Mesodermal cell (in vitro differentiated cells): Measurements from ENCODE around the gene COL4A3.
A peak's percentile ranks its signal among the peaks of the same experiment; 100 is the strongest.

Source experiments
- H3K27ac ChIP-seq: 2 replicates; pipeline ENCODE4 v1.7.0; 2013; ENCODE audit warnings: mild to moderate bottlenecking, low read depth, low read length, moderate library complexity; ENCODE audit not compliant: severe bottlenecking
- H3K36me3 ChIP-seq: 2 replicates; pipeline ENCODE4 v1.7.1; 2013; ENCODE audit warnings: mild to moderate bottlenecking, low read length, moderate library complexity; ENCODE audit not compliant: control insufficient read depth, insufficient read depth
- H3K4me1 ChIP-seq: one replicate; pipeline ENCODE4 v1.7.1; 2013; ENCODE audit warnings: mild to moderate bottlenecking, low read length; ENCODE audit not compliant: insufficient read depth, control insufficient read depth, poor library complexity, severe bottlenecking
- H3K4me3 ChIP-seq: 2 replicates; pipeline ENCODE4 v1.7.0; 2013; ENCODE audit warnings: low read length, control low read depth, mild to moderate bottlenecking; ENCODE audit not compliant: insufficient read depth, poor library complexity, severe bottlenecking; ENCODE audit errors: extremely low read depth
- H3K9me3 ChIP-seq: 2 replicates; pipeline ENCODE4 v1.7.1; 2013; ENCODE audit warnings: mild to moderate bottlenecking, low read length, moderate library complexity; ENCODE audit not compliant: control insufficient read depth
- WGBS, 2 experiments: methylation state at CpG; one replicate each; pipeline ENCODE4 v1.1.5; 2013; ENCODE audit warnings: missing lambda C conversion rate in 2 of 2; ENCODE audit not compliant: insufficient coverage in 2 of 2; 5-methylcytosine and 5-hydroxymethylcytosine counted together

The COL4A3 gene

GRCh38 chr2:227320305-227321094 is 156.1 kb downstream of the COL4A3 start:
- Histone ChIP-seq H3K4me3 (no peak overlapping the region), H3K27ac (no peak overlapping the region), H3K4me1 (no peaks in the 10 kb centered on the region), H3K36me3 (no peaks in the 10 kb centered on the region), H3K9me3 (peaks cover 24% of the 10 kb centered on the region)
- 88 to 93% methylated on average over 26 to 33 of the region's 33 CpGs for WGBS, 2 experiments

DNA sequence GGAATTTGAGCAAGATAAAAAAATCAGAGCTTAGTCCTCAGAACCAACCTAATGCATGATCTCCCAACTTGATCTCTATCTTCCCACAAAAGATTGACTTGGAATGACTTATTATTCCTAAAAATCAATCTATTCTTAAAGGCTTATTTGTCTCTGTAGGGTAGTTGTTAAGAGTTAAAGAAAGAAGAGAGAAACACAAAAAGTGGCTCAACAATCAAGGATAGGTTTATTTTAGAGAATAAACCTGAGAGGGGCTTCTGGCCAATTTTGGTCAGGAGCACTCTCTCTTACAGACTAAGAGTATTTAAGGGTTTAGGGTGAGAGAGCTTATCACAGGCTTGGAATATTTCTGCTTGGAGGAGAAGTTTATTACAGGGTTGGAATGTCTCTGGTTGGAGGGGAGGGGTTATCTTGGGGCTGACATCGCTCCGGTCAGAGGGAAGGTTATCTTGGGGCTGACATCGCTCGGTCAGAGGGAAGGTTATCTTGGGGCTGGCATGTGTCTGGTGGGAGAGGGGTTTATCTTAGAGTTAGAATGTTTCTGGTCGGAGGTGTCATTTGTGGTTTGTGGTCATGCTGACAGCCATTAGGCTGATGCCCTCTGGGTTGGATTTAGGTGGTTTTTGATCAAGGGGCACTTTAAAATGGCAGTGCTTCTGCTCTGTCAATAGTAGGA is 158.2 kb downstream of the COL4A3 start:
- peaks cover 24% of the 10 kb centered on the region for H3K9me3 ChIP-seq
- no peak overlapping the region for H3K27ac ChIP-seq
- no peak overlapping the region for H3K4me3 ChIP-seq
- H3K36me3 ChIP-seq = no peaks in the 10 kb centered on the region
- H3K4me1 ChIP-seq = peaks cover 8% of the 10 kb centered on the region
- 90 to 95% methylated on average over 4 to 5 of the region's 5 CpGs for WGBS, 2 experiments

- H3K4me1 ChIP-seq = peaks cover 8% of the 10 kb centered on the region
- H3K27ac ChIP-seq = no peak overlapping the region
- no peak overlapping the region for H3K4me3 ChIP-seq
- H3K36me3 ChIP-seq = no peaks in the 10 kb centered on the region
- WGBS, 2 experiments = 88 to 100% methylated on average over 1 of the region's 4 CpGs
- H3K9me3 ChIP-seq = peaks cover 24% of the 10 kb centered on the region
Measured at GRCh38 chr2:227323818-227324217, 159.4 kb downstream of the COL4A3 start.

GRCh38 chr2:227324642-227324994 is 160.2 kb downstream of the COL4A3 start:
- 17 to 52% methylated on average over 3 to 4 of the region's 6 CpGs for WGBS, 2 experiments
- Histone ChIP-seq H3K36me3 (no peaks in the 10 kb centered on the region), H3K9me3 (peaks cover 24% of the 10 kb centered on the region), H3K4me3 (peak overlapping the region; percentile 80), H3K27ac (peak overlapping the region; percentile 11), H3K4me1 (peaks cover 8% of the 10 kb centered on the region)

DNA sequence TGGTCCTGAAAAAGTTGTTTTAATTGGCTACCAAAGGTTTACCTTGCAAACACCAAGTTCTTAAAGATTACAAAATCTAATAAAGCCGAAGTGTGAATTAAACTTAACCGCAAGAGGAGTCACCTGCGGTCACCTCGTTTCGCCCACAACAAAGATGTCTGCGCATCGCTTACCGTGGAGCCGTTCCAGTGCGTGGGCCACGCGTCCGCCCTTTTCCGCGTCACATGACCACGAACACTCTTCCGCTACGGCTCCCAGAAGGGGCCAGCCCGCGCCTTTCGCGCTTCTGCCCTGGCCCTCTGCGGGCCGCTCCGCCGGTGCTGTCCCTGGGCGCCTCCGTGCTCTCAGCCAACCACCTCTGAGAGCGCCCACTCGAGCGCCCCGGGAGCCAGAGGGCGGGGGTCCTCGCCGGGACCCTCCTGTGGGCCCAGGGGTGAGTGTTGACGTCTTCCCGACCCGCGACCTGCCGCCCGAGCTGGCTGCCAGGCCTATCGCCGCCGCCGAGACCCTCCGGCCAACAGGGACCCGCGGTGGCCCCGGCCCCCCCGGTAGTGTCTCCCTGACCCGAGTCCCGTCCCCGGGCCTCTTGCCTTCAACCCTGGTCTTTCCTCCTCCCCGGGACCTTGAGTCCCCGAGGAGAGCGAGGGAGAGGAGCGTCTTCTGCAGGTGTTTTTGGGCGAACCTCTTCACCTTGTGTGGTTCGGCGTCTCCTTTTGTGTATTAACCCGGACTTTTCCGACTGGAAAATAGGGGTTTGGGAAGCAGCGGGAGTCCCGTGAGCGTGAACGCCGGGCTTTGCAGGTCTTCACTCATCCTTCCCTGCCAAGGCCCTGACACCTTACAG is 160.8 kb downstream of the COL4A3 start, which contains the start of gene MFF:
Gene MFF, plus strand, starts transcription at position 257 of the 844 bp plus-strand sequence. CDS start 5,415 bp downstream, outside the sequence.
- WGBS, 2 experiments = 0 to 1% methylated on average over 52 to 57 of the region's 67 CpGs
- H3K4me1 ChIP-seq = peaks cover 8% of the 10 kb centered on the region
- H3K4me3 ChIP-seq = peak within 1 kb of the TSS; percentile 80
- H3K9me3 ChIP-seq = peaks cover 21% of the 10 kb centered on the region
- peaks cover under 1% of the 10 kb centered on the region for H3K36me3 ChIP-seq
- peak within 1 kb of the TSS; percentile 78 for H3K27ac ChIP-seq

- 0 to 2% methylated on average over 7 to 8 of the region's 13 CpGs for WGBS, 2 experiments
- Histone ChIP-seq H3K4me1 (peaks cover 8% of the 10 kb centered on the region), H3K27ac (peak overlapping the region; percentile 78), H3K36me3 (peaks cover 6% of the 10 kb centered on the region), H3K9me3 (peaks cover 15% of the 10 kb centered on the region), H3K4me3 (peak overlapping the region; percentile 80)
Measured at GRCh38 chr2:227325839-227326195, 161.4 kb downstream of the COL4A3 start.

GRCh38 chr2:227326783-227327182 is 162.4 kb downstream of the COL4A3 start:
- Histone ChIP-seq H3K9me3 (peaks cover 10% of the 10 kb centered on the region), H3K4me1 (peaks cover 8% of the 10 kb centered on the region), H3K4me3 (peak overlapping the region; percentile 80), H3K36me3 (peaks cover 14% of the 10 kb centered on the region), H3K27ac (no peak overlapping the region)
- WGBS, 2 experiments = 84 to 93% methylated on average over 4 of the region's 6 CpGs

DNA sequence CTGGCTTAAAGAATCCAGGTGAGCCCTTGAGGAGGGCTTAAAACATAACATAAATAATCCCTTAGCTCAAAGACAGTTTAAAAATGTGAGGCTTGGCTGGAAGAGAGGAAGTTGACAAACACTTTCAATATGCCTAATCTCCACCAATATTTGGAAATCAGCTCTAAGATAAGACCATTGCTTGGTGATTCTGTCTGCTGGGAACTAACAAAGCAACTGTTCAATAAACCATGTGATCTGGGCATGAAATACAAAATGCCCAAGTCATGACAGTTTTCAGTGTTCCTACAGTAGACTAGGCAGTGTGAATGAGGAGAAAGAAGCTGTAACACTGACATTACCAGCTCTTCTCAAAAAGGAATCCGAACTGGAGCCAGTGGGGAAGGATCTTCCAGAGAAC is 171.3 kb downstream of the COL4A3 start:
- Histone ChIP-seq H3K9me3 (no peaks in the 10 kb centered on the region), H3K4me3 (no peak overlapping the region), H3K36me3 (peaks cover 62% of the 10 kb centered on the region), H3K4me1 (no peaks in the 10 kb centered on the region), H3K27ac (no peak overlapping the region)
- 100% methylated on average over 1 of the region's 1 CpG; no CpG with 5 or more reads in 1 of the 2 experiments for WGBS, 2 experiments

GRCh38 chr2:227337442-227337841 is 173.0 kb downstream of the COL4A3 start:
- H3K9me3 ChIP-seq = no peaks in the 10 kb centered on the region
- H3K4me1 ChIP-seq = no peaks in the 10 kb centered on the region
- H3K4me3 ChIP-seq = no peak overlapping the region
- no peak overlapping the region for H3K27ac ChIP-seq
- WGBS, 2 experiments = 100% methylated on average over 1 to 2 of the region's 2 CpGs
- H3K36me3 ChIP-seq = peaks cover 52% of the 10 kb centered on the region

DNA sequence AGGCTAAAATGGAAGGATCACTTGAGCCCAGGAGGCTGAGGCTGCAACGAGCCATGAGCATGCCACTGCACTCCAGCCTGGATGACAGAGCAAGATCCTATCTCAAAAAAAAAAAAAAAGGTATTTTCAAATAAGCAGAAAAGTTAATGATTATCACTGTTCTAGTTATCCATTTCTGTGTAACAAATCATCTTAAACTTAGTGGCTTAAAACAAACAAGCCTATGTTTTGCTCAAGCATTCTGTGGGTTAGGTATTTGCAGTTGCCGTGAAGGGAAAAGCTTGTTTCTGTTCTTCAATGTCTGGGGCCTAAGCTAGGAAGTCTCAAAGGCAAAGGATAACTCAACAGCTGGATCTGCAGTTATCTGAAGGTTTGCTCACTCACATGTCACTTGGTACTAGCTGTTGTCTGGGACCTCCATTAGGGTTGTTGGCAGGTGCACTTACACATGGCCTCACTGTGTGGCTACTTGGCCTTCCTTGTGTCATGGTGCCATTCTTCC is 174.7 kb downstream of the COL4A3 start:
- 100% methylated on average over 1 to 2 of the region's 2 CpGs for WGBS, 2 experiments
- no peak overlapping the region for H3K4me3 ChIP-seq
- no peak overlapping the region for H3K27ac ChIP-seq
- peaks cover 49% of the 10 kb centered on the region for H3K36me3 ChIP-seq
- H3K4me1 ChIP-seq = no peaks in the 10 kb centered on the region
- H3K9me3 ChIP-seq = no peaks in the 10 kb centered on the region
